ENCODE results near the gene AP2S1. TPM values are rescaled to one million over a fixed set of nuclear protein-coding genes. Genes with fewer than 3 reads are reported as not detected.

AP2S1 gene
- total and polyA plus RNA-seq, 2 of the 8 experiments (the other 6 are each of a cell fraction or from before 2014, with no cell fraction given): 195 to 211 TPM

DNA sequence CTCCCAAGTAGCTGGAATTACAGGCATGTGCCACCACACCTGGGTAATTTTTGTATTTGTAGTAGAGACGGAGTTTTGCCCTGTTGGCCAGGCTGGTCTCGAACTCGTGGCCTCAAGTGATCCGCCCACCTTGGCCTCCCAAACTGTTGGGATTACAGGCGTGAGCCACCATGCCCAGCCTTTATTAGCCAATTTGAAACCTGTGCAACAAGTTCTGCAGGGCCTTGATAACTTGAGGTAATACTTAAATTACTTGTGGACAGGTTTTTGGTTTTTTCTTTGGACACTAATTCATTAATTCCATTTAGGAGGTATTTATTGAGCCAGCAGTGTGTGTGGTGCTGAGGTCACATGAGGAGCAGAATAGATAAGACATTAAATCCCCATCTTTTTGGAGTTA is 49.7 kb upstream of the AP2S1 start:
- no peak overlapping the region for H2BK20ac ChIP-seq (ENCODE audit: low read length)
- no peak for FAIRE-seq
- TF ChIP-seq KDM4A (IDR thresholded peaks at IDR 0.05; ENCODE audit: low read depth, low read length, severe bottlenecking): no peak
- no peak for TF ChIP-seq SIN3A (conservative IDR thresholded peaks at IDR 0.05 in 1 of 2, IDR thresholded peaks at IDR 0.05 in 1 of 2; ENCODE audit: low read depth in 1 of 2, low read length in 2 of 2)
- no peak for TF ChIP-seq ASH2L (IDR thresholded peaks at IDR 0.05; ENCODE audit: low read length)
- TF ChIP-seq CREB1 (IDR thresholded peaks at IDR 0.05): no peak
- TF ChIP-seq BACH1 (IDR thresholded peaks at IDR 0.05; ENCODE audit: low read length): no peak
- no peak for TF ChIP-seq NANOG (IDR thresholded peaks at IDR 0.05; ENCODE audit: insufficient read depth, low read depth, low read length, poor library complexity, severe bottlenecking)
- no peak for TF ChIP-seq POU5F1 (IDR thresholded peaks at IDR 0.05; ENCODE audit: low read depth, low read length)
- TF ChIP-seq CBX5 (IDR thresholded peaks at IDR 0.05; ENCODE audit: low read depth, low read length): no peak
- TF ChIP-seq TAF1 (IDR thresholded peaks at IDR 0.05; ENCODE audit: low read depth, low read length): no peak
- TF ChIP-seq SP1 (IDR thresholded peaks at IDR 0.05; ENCODE audit: low read depth, low read length): no peak
- TF ChIP-seq RFX5 (IDR thresholded peaks at IDR 0.05; ENCODE audit: borderline replicate concordance, low read depth, low read length): no peak
- no peak for TF ChIP-seq JUN (IDR thresholded peaks at IDR 0.05; ENCODE audit: low read depth, low read length)
- no peak for TF ChIP-seq BRCA1 (IDR thresholded peaks at IDR 0.05; ENCODE audit: low read depth, low read length)
- no peak for TF ChIP-seq SP2 (IDR thresholded peaks at IDR 0.05; ENCODE audit: low read length)
- H2BK5ac ChIP-seq (ENCODE audit: low read depth, low read length): no peak overlapping the region
- no peak for DNase-seq (ENCODE audit: low read depth in 1 of 2, low spot score in 2 of 2)
- POLR2A ChIA-PET (ENCODE audit: partially characterized antibody): interaction anchor here (2.3 kb wide), 1 partner anchor 10 kb away, joined by 9 read pairs; no protein-coding TSS in a partner anchor
- no peaks in the 10 kb centered on the region for H3K27me3 ChIP-seq (replicated peaks in 1 of 4; ENCODE audit: control insufficient read depth in 3 of 4, extremely low read depth in 1 of 4, insufficient read depth in 3 of 4, low read length in 3 of 4)
- no peak overlapping the region for H4K5ac ChIP-seq (ENCODE audit: insufficient read length, low read depth, low read length)
- H3K36me3 ChIP-seq (ENCODE audit: control insufficient read depth in 2 of 4, insufficient read depth in 4 of 4, low read length in 3 of 4): no peaks in the 10 kb centered on the region
- H4K8ac ChIP-seq (ENCODE audit: extremely low read depth, insufficient read depth, low read length): no peak overlapping the region
- H3K9ac ChIP-seq (replicated peaks in 1 of 4; ENCODE audit: extremely low read depth in 1 of 4, low read depth in 3 of 4, low read length in 3 of 4): no peak overlapping the region
- no peak overlapping the region for H3K23ac ChIP-seq (ENCODE audit: insufficient read length)
- H2AK5ac ChIP-seq (ENCODE audit: low read depth, low read length): no peak overlapping the region
- H3K9me3 ChIP-seq (ENCODE audit: insufficient read depth in 2 of 2, low read depth in 1 of 2, low read length in 1 of 2): no peaks in the 10 kb centered on the region
- no peak overlapping the region for H3K14ac ChIP-seq (ENCODE audit: insufficient read length)
- H4K20me1 ChIP-seq (replicated peaks in 1 of 2; ENCODE audit: control insufficient read depth in 1 of 2, insufficient read depth in 2 of 2, low read length in 2 of 2): peaks cover 6 to 23% of the 10 kb centered on the region in 2 experiments
- H2BK120ac ChIP-seq (replicated peaks; ENCODE audit: low read depth, low read length): no peak overlapping the region
- H3K56ac ChIP-seq (replicated peaks; ENCODE audit: insufficient read length, low read depth, low read length): no peak overlapping the region
- no peak overlapping the region for H3K18ac ChIP-seq (ENCODE audit: extremely low read depth, low read length)
- peaks cover 16% of the 10 kb centered on the region for H3K79me1 ChIP-seq (ENCODE audit: low read depth, low read length)
- no peak overlapping the region for H4K91ac ChIP-seq (replicated peaks; ENCODE audit: insufficient read length, low read length)
- H3K4ac ChIP-seq (replicated peaks; ENCODE audit: insufficient read length, low read depth, low read length): no peak overlapping the region
- H2BK15ac ChIP-seq (ENCODE audit: low read length): no peak overlapping the region
- peaks cover 4 to 93% of the 10 kb centered on the region in 2 experiments for H3K79me2 ChIP-seq (ENCODE audit: control insufficient read depth in 1 of 2, insufficient read depth in 2 of 2, low read length in 2 of 2)
- CTCF ChIA-PET (ENCODE audit: partially characterized antibody): no interaction called here
- no peak overlapping the region for H2BK12ac ChIP-seq (ENCODE audit: low read depth, low read length)
- no peak overlapping the region for H3K4me3 ChIP-seq (ENCODE audit: extremely low read depth in 1 of 4, insufficient read depth in 2 of 4, low read depth in 3 of 4, low read length in 4 of 4)
- H3K4me2 ChIP-seq (ENCODE audit: insufficient read depth in 1 of 2, low read depth in 2 of 2, low read length in 2 of 2): no peak overlapping the region
- no peaks in the 10 kb centered on the region for H3K23me2 ChIP-seq (ENCODE audit: low read depth, low read length)
- H2AFZ ChIP-seq (ENCODE audit: low read length): no peak overlapping the region
- no peak overlapping the region for H3K27ac ChIP-seq (ENCODE audit: low read depth, low read length)
- H3K4me1 ChIP-seq (replicated peaks in 1 of 4; ENCODE audit: control insufficient read depth in 3 of 4, insufficient read depth in 4 of 4, low read length in 3 of 4): peaks cover 0 to 9% (median 5%) of the 10 kb centered on the region in 4 experiments; a peak in 4 of 7 replicates
- 91% methylated on average over 5 of the region's 5 CpGs; no CpG with 5 or more reads in 1 of the 2 experiments for WGBS, 2 experiments (ENCODE audit: extremely low coverage in 1 of 2, insufficient coverage in 1 of 2, insufficient read length in 1 of 2, insufficient replicate concordance in 2 of 2, low coverage in 1 of 2, low lambda C conversion rate in 2 of 2, missing lambda C conversion rate in 1 of 2)

Data from H1 (cell line).